Mucosa of rectum (tissue), 2 donors: ENCODE results near the gene CBL.

Experiments
- H3K27ac ChIP-seq, 2 donors: one replicate each; pipeline ENCODE4 v1.7.0; 2013; ENCODE audit warnings: inconsistent platforms in 2 of 2, low read depth in 2 of 2, low read length in 2 of 2
- H3K27me3 ChIP-seq, 2 donors: one replicate each; pipeline ENCODE4 v1.7.0; 2013; ENCODE audit warnings: low read length in 2 of 2; ENCODE audit not compliant: control insufficient read depth in 2 of 2, insufficient read depth in 2 of 2
- H3K36me3 ChIP-seq, 2 donors: one replicate each; pipeline ENCODE4 v1.7.0; 2013; ENCODE audit warnings: low read length in 2 of 2; ENCODE audit not compliant: control insufficient read depth in 2 of 2, insufficient read depth in 2 of 2
- H3K4me1 ChIP-seq, 2 donors: one replicate each; pipeline ENCODE4 v1.7.0; 2013; ENCODE audit warnings: low read length in 2 of 2, mild to moderate bottlenecking in 1 of 2; ENCODE audit not compliant: control insufficient read depth in 2 of 2, insufficient read depth in 2 of 2
- H3K4me3 ChIP-seq, 2 donors: one replicate each; pipeline ENCODE4 v1.7.0; 2013; ENCODE audit warnings: low read length in 2 of 2
- H3K9ac ChIP-seq, 2 donors: one replicate each; pipeline ENCODE4 v1.7.0; 2013; ENCODE audit warnings: low read length in 2 of 2, low read depth in 1 of 2, mild to moderate bottlenecking in 1 of 2
- H3K9me3 ChIP-seq, 2 donors: one replicate each; pipeline ENCODE4 v1.7.0; 2013; ENCODE audit warnings: low read length in 2 of 2; ENCODE audit not compliant: control insufficient read depth in 2 of 2
- donor health status: healthy.
- donor health status: Normal muscosa, but diverticular disease.

CBL gene

GRCh38 chr11:119284344-119285157 is 78.4 kb downstream of the CBL start:
- Histone ChIP-seq H3K9me3 (no peaks in the 10 kb centered on the region), H3K27ac (no peak overlapping the region), H3K4me1 (no peaks in the 10 kb centered on the region), H3K27me3 (no peaks in the 10 kb centered on the region), H3K9ac (no peak overlapping the region), H3K36me3 (peaks cover 24 to 29% of the 10 kb centered on the region in 2 donors), H3K4me3 (no peak overlapping the region)

GRCh38 chr11:119285431-119285830 is 79.3 kb downstream of the CBL start:
- Histone ChIP-seq H3K9me3 (no peaks in the 10 kb centered on the region), H3K9ac (no peak overlapping the region), H3K4me3 (no peak overlapping the region), H3K27ac (no peak overlapping the region), H3K27me3 (no peaks in the 10 kb centered on the region), H3K4me1 (no peaks in the 10 kb centered on the region), H3K36me3 (peaks cover 20 to 32% of the 10 kb centered on the region in 2 donors)

- Histone ChIP-seq H3K9ac (no peak overlapping the region), H3K36me3 (peaks cover 24 to 32% of the 10 kb centered on the region in 2 donors), H3K27me3 (no peaks in the 10 kb centered on the region), H3K4me3 (no peak overlapping the region), H3K9me3 (no peaks in the 10 kb centered on the region), H3K4me1 (no peaks in the 10 kb centered on the region), H3K27ac (no peak overlapping the region)
Measured at GRCh38 chr11:119288219-119288618, 82.1 kb downstream of the CBL start.

- H3K27me3 ChIP-seq: no peaks in the 10 kb centered on the region
- H3K4me1 ChIP-seq: no peaks in the 10 kb centered on the region
- no peak overlapping the region for H3K27ac ChIP-seq
- no peak overlapping the region for H3K4me3 ChIP-seq
- H3K9ac ChIP-seq: no peak overlapping the region
- peaks cover 16 to 28% of the 10 kb centered on the region in 2 donors for H3K36me3 ChIP-seq
- H3K9me3 ChIP-seq: no peaks in the 10 kb centered on the region
Measured at GRCh38 chr11:119290894-119291497, 84.9 kb downstream of the CBL start.

- H3K4me1 ChIP-seq: no peaks in the 10 kb centered on the region
- H3K9me3 ChIP-seq: no peaks in the 10 kb centered on the region
- no peak overlapping the region for H3K4me3 ChIP-seq
- peaks cover 24 to 31% of the 10 kb centered on the region in 2 donors for H3K36me3 ChIP-seq
- H3K9ac ChIP-seq: no peak overlapping the region
- no peaks in the 10 kb centered on the region for H3K27me3 ChIP-seq
- no peak overlapping the region for H3K27ac ChIP-seq
Measured at GRCh38 chr11:119293461-119293860, 87.3 kb downstream of the CBL start.

GRCh38 chr11:119295178-119295577 is 89.0 kb downstream of the CBL start:
- H3K4me1 ChIP-seq: no peaks in the 10 kb centered on the region
- peaks cover 37 to 41% of the 10 kb centered on the region in 2 donors for H3K36me3 ChIP-seq
- no peaks in the 10 kb centered on the region for H3K27me3 ChIP-seq
- H3K9ac ChIP-seq: no peak overlapping the region
- H3K9me3 ChIP-seq: no peaks in the 10 kb centered on the region
- no peak overlapping the region for H3K27ac ChIP-seq
- H3K4me3 ChIP-seq: no peak overlapping the region

- no peak overlapping the region for H3K27ac ChIP-seq
- H3K9ac ChIP-seq: no peak overlapping the region
- H3K36me3 ChIP-seq: peaks cover 46 to 59% of the 10 kb centered on the region in 2 donors
- no peaks in the 10 kb centered on the region for H3K4me1 ChIP-seq
- no peak overlapping the region for H3K4me3 ChIP-seq
- H3K27me3 ChIP-seq: no peaks in the 10 kb centered on the region
- no peaks in the 10 kb centered on the region for H3K9me3 ChIP-seq
Measured at GRCh38 chr11:119297938-119298337, 91.8 kb downstream of the CBL start.

GRCh38 chr11:119298726-119299125 is 92.6 kb downstream of the CBL start:
- Histone ChIP-seq H3K4me3 (no peak overlapping the region), H3K9me3 (no peaks in the 10 kb centered on the region), H3K9ac (no peak overlapping the region), H3K36me3 (peaks cover 51 to 65% of the 10 kb centered on the region in 2 donors), H3K4me1 (no peaks in the 10 kb centered on the region), H3K27me3 (no peaks in the 10 kb centered on the region), H3K27ac (no peak overlapping the region)

GRCh38 chr11:119299416-119299815 is 93.3 kb downstream of the CBL start:
- peaks cover 52 to 71% of the 10 kb centered on the region in 2 donors for H3K36me3 ChIP-seq
- no peaks in the 10 kb centered on the region for H3K9me3 ChIP-seq
- no peak overlapping the region for H3K27ac ChIP-seq
- H3K27me3 ChIP-seq: no peaks in the 10 kb centered on the region
- no peak overlapping the region for H3K9ac ChIP-seq
- no peaks in the 10 kb centered on the region for H3K4me1 ChIP-seq
- no peak overlapping the region for H3K4me3 ChIP-seq

GRCh38 chr11:119300198-119300964 is 94.2 kb downstream of the CBL start:
- H3K9me3 ChIP-seq: no peaks in the 10 kb centered on the region
- no peaks in the 10 kb centered on the region for H3K27me3 ChIP-seq
- no peak overlapping the region for H3K9ac ChIP-seq
- H3K36me3 ChIP-seq: peaks cover 52 to 71% of the 10 kb centered on the region in 2 donors
- H3K4me1 ChIP-seq: no peaks in the 10 kb centered on the region
- H3K4me3 ChIP-seq: no peak overlapping the region
- H3K27ac ChIP-seq: no peak overlapping the region
